NCI-H510A (cell line): ENCODE data around the gene HIGD1B.
A peak's percentile ranks its signal among the peaks of the same experiment; 100 is the strongest.

Experiments used
- DNase-seq: peaks from one replicate; lab custom pipeline; 2025; lab: John Stamatoyannopoulos, UW

The HIGD1B gene

GRCh38 chr17:44878627-44879221 is 31.0 kb downstream of the HIGD1B start:
- DNase-seq, result no peak

- no peak for DNase-seq
These were observed 31.7 kb downstream of the HIGD1B start for GRCh38 chr17:44879376-44879775.

- no peak for DNase-seq
These were observed 32.4 kb downstream of the HIGD1B start for GRCh38 chr17:44880062-44880461.

GRCh38 chr17:44881145-44881544 is 33.5 kb downstream of the HIGD1B start:
- DNase-seq, result no peak

GRCh38 chr17:44884941-44885340 is 37.3 kb downstream of the HIGD1B start:
- DNase-seq, result no peak

GRCh38 chr17:44887016-44887415 is 39.3 kb downstream of the HIGD1B start:
- no peak for DNase-seq

- DNase-seq, result no peak
These were observed 40.6 kb downstream of the HIGD1B start for GRCh38 chr17:44887971-44888954.

GRCh38 chr17:44889003-44889402 is 41.3 kb downstream of the HIGD1B start:
- DNase-seq, result no peak

GRCh38 chr17:44892250-44892649 is 44.6 kb downstream of the HIGD1B start:
- DNase-seq, result no peak

GRCh38 chr17:44894642-44895041 is 47.0 kb downstream of the HIGD1B start:
- no peak for DNase-seq

- DNase-seq, result no peak
These were observed 51.0 kb downstream of the HIGD1B start for GRCh38 chr17:44898768-44899073.

- DNase-seq, result peak; percentile 76
These were observed 51.5 kb downstream of the HIGD1B start, which contains the start of gene EFTUD2 for GRCh38 chr17:44899074-44899782. EFTUD2 (minus strand) TSS chr17:44899445; CDS start chr17:44894521, 4,924 bp downstream.
